Measurements from ENCODE around the gene ZNF20. TPM values are rescaled to one million over a fixed set of nuclear protein-coding genes. Genes with fewer than 3 reads are reported as not detected.

ZNF20 gene
- total and polyA plus RNA-seq, 9 of the 15 experiments (the other 6 are each of a cell fraction or from before 2014, with no cell fraction given) = 1.4 to 3.7 (median 3.1) TPM

DNA sequence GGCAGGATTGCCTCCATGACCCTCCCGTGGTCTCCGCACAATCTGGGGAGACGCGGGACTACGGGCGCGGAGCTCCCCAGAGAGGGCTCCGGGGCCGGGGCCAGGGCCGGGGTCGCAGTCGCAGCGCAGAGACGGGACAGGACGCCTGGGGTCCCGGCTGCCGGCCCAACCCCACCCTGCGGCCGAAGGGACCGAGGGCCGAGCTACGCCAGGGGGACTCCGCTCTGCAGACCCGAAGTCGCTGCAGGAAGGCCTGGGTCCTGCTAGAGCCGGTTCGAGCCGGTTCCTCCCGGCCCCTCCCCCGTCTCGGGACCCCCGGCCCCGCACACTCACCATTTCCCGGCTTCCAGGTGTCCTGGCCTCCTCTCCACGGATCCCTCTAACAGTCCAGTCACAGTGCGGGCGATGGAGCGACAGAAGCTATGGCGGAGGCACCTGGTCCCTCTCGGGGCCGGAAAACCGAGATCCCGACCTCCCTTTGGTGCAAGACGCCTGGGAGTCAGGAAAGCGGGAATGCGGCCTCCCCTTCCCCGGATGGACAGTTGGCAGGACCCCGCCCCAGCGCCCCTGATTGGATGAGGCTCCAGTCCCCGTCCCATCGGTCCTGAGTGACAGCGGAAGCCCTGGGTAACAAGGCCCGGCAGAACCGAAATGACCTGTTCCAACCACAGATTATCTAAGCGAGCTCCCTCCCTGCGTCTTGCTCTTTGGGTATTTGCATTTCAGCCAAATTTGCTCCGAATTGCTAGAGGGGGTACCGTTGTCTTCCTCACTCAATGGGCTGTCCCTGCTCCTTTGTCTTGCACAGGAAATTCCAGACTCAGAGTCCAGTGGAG is 16.3 kb upstream of the ZNF20 start, which contains the start of gene ZNF625 (continued):
- TF ChIP-seq ARID4B (CRISPR knock-in tag; IDR thresholded peaks at IDR 0.05) (no peak), SMARCB1 (IDR thresholded peaks at IDR 0.05; ENCODE audit: insufficient read length, low read depth) (no peak), CBFA2T3 (IDR thresholded peaks at IDR 0.05) (no peak)

DNA sequence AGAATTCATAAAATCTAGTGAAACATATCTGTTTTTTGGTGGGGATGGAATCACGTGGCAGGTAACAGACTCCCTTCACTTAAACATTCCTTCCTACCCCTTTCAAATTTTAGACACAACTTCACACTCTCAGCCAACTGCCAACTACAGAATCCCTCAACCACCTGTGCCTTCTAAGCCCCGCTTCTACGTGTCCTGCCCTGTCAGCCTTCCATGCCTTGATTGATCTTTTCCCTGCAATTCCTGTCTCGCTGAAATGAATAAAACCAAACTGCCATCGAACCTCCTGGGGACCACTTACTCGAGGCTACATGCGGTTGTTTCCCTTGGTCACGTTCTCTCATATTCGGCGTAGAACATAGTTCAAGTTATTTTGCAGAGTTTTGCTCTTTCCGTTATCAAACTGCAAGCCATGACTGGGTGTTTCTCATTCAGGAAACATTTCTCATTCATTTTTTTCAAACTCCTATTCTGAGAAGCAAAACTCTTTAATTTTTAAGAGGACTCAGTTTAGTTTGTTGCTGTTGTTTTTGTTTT is 15.2 kb upstream of the ZNF20 start:
- Histone ChIP-seq H3K79me2 (ENCODE audit: control insufficient read depth, insufficient read depth, low read length) (no peaks in the 10 kb centered on the region), H3K27me3 (ENCODE audit: control insufficient read depth in 2 of 2, insufficient read depth in 2 of 2, low read length in 2 of 2) (peaks cover 6 to 23% of the 10 kb centered on the region in 2 experiments; a peak in 3 of 5 replicates), H3K9ac (ENCODE audit: insufficient read depth in 1 of 2, low read depth in 2 of 2, low read length in 2 of 2) (no peak overlapping the region), H4K20me1 (replicated peaks; ENCODE audit: control insufficient read depth, insufficient read depth, low read length) (no peaks in the 10 kb centered on the region), H3K4me1 (replicated peaks in 1 of 2; ENCODE audit: control insufficient read depth in 2 of 2, insufficient read depth in 2 of 2, low read length in 2 of 2) (peaks cover 0 to 10% of the 10 kb centered on the region in 2 experiments; a peak in 2 of 5 replicates), H2AFZ (ENCODE audit: low read depth, low read length) (peak overlapping the region; percentile 28; the same call in 1 of the 2 replicates), H3K4me3 (no peak overlapping the region), H3K27ac (ENCODE audit: extremely low read depth, low read depth, low read length) (no peak overlapping the region), H3K4me2 (ENCODE audit: insufficient read depth, low read length) (no peak overlapping the region), H3K9me3 (replicated peaks; ENCODE audit: control insufficient read depth, insufficient read depth, low read depth, low read length) (peaks cover 3% of the 10 kb centered on the region; the same call in 1 of the 2 replicates), H3K36me3 (ENCODE audit: control insufficient read depth, insufficient read depth, low read length) (no peaks in the 10 kb centered on the region), H3K9me1 (ENCODE audit: control insufficient read depth, insufficient read depth, low read length) (no peaks in the 10 kb centered on the region)
- ChIA-PET POLR2A (interaction anchor here (0.6 kb wide), 1 partner anchor 736 kb away, joined by 3 read pairs; no protein-coding TSS in a partner anchor), CTCF (ENCODE audit: low intra/inter-chr PET ratio) (no interaction called here)
- in situ Hi-C loops (cut with MboI) = no loop called here
- 22% methylated on average over 11 of the region's 11 CpGs for WGBS (ENCODE audit: insufficient coverage, low coverage, missing lambda C conversion rate)
- DNase-seq (ENCODE audit: extremely low read depth in 1 of 4, low spot score in 3 of 4) (no peak), FAIRE-seq (no peak), ATAC-seq (no peak)
- BruUV-seq (replicated peaks) = no TSS peak
- intact Hi-C loops (cut with micrococcal nuclease) = no loop called here
- no peak for TF ChIP-seq LEF1 (IDR thresholded peaks at IDR 0.05)
